ENCODE measurements around the gene FST. TPM values are rescaled to one million over a fixed set of nuclear protein-coding genes. Genes with fewer than 3 reads are reported as not detected.

The FST gene
- total and polyA plus RNA-seq, 2 of the 13 experiments (the other 11 are each of a cell fraction or from before 2014, with no cell fraction given) = 38.6 to 136 TPM

GRCh38 chr5:53448851-53449250 is 31.6 kb upstream of the FST start:
- Histone ChIP-seq H3K4me3 (replicated peaks in 1 of 3; ENCODE audit: insufficient read depth in 1 of 3, low read depth in 2 of 3, low read length in 3 of 3) (no peak overlapping the region), H3K4me1 (ENCODE audit: insufficient read depth, low read length) (peaks cover 25% of the 10 kb centered on the region), H2AFZ (ENCODE audit: low read length) (no peak overlapping the region), H3K9me3 (ENCODE audit: low read length) (no peaks in the 10 kb centered on the region), H3K27ac (ENCODE audit: extremely low read length, insufficient read depth, low read length) (no peak overlapping the region), H3K36me3 (replicated peaks in 1 of 2; ENCODE audit: control insufficient read depth in 1 of 2, insufficient read depth in 2 of 2, low read length in 2 of 2) (no peaks in the 10 kb centered on the region), H3K27me3 (ENCODE audit: control insufficient read depth in 1 of 2, insufficient read depth in 2 of 2, low read length in 2 of 2) (no peaks in the 10 kb centered on the region), H3K4me2 (ENCODE audit: low read depth, low read length) (no peak overlapping the region), H3K9ac (ENCODE audit: insufficient read depth, low read depth, low read length) (no peak overlapping the region), H3K79me2 (ENCODE audit: insufficient read depth, low read length) (no peaks in the 10 kb centered on the region), H4K20me1 (ENCODE audit: insufficient read depth, low read length) (no peaks in the 10 kb centered on the region)
- FAIRE-seq (no peak), DNase-seq (ENCODE audit: low spot score) (no peak), ATAC-seq (no peak)
- POLR2A ChIA-PET = no interaction called here
- in situ Hi-C loops (cut with HindIII; ENCODE audit: extremely low pct_ligation_motif_present, low pct_unique_long_range_greater_than_20kb) (loop anchor here (25.0 kb wide), 1 partner anchor 613 kb away; no protein-coding TSS in a partner anchor), intact Hi-C loops (cut with micrococcal nuclease; ENCODE audit: unreplicated experiment) (no loop called here)
- CTCF ChIA-PET (ENCODE audit: low intra/inter-chr PET ratio, low total read pairs) = no interaction called here
- BruUV-seq (replicated peaks) = no TSS peak
- WGBS (ENCODE audit: low lambda C conversion rate) = 54% methylated on average over 1 of the region's 1 CpG
- TF ChIP-seq BORCS8-MEF2B (CRISPR knock-in tag; IDR thresholded peaks at IDR 0.05) (no peak), HMGXB4 (CRISPR knock-in tag; IDR thresholded peaks at IDR 0.05; ENCODE audit: borderline replicate concordance in 1 of 2, low read depth in 1 of 2) (no peak), CBX1 (IDR thresholded peaks at IDR 0.05; ENCODE audit: low read depth) (no peak), ZFP90 (CRISPR knock-in tag; IDR thresholded peaks at IDR 0.05; ENCODE audit: borderline replicate concordance) (no peak), GLMP (CRISPR knock-in tag; IDR thresholded peaks at IDR 0.05; ENCODE audit: borderline replicate concordance) (no peak)
- TF ChIP-seq, protein P1, sequence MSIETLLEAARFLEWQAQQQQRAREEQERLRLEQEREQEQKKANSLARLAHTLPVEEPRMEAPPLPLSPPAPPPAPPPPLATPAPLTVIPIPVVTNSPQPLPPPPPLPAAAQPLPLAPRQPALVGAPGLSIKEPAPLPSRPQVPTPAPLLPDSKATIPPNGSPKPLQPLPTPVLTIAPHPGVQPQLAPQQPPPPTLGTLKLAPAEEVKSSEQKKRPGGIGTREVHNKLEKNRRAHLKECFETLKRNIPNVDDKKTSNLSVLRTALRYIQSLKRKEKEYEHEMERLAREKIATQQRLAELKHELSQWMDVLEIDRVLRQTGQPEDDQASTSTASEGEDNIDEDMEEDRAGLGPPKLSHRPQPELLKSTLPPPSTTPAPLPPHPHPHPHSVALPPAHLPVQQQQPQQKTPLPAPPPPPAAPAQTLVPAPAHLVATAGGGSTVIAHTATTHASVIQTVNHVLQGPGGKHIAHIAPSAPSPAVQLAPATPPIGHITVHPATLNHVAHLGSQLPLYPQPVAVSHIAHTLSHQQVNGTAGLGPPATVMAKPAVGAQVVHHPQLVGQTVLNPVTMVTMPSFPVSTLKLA (IDR thresholded peaks at IDR 0.05) = no peak
- TF ChIP-seq, protein P2, sequence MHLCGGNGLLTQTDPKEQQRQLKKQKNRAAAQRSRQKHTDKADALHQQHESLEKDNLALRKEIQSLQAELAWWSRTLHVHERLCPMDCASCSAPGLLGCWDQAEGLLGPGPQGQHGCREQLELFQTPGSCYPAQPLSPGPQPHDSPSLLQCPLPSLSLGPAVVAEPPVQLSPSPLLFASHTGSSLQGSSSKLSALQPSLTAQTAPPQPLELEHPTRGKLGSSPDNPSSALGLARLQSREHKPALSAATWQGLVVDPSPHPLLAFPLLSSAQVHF (CRISPR knock-in tag; IDR thresholded peaks at IDR 0.05) = no peak
- TF ChIP-seq, protein P3, sequence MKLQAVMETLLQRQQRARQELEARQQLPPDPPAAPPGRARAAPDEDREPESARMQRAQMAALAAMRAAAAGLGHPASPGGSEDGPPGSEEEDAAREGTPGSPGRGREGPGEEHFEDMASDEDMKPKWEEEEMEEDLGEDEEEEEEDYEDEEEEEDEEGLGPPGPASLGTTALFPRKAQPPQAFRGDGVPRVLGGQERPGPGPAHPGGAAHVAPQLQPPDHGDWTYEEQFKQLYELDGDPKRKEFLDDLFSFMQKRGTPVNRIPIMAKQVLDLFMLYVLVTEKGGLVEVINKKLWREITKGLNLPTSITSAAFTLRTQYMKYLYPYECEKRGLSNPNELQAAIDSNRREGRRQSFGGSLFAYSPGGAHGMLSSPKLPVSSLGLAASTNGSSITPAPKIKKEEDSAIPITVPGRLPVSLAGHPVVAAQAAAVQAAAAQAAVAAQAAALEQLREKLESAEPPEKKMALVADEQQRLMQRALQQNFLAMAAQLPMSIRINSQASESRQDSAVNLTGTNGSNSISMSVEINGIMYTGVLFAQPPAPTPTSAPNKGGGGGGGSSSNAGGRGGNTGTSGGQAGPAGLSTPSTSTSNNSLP (IDR thresholded peaks at IDR 0.05; ENCODE audit: low read depth, low read length) = no peak
- TF ChIP-seq, protein P4, sequence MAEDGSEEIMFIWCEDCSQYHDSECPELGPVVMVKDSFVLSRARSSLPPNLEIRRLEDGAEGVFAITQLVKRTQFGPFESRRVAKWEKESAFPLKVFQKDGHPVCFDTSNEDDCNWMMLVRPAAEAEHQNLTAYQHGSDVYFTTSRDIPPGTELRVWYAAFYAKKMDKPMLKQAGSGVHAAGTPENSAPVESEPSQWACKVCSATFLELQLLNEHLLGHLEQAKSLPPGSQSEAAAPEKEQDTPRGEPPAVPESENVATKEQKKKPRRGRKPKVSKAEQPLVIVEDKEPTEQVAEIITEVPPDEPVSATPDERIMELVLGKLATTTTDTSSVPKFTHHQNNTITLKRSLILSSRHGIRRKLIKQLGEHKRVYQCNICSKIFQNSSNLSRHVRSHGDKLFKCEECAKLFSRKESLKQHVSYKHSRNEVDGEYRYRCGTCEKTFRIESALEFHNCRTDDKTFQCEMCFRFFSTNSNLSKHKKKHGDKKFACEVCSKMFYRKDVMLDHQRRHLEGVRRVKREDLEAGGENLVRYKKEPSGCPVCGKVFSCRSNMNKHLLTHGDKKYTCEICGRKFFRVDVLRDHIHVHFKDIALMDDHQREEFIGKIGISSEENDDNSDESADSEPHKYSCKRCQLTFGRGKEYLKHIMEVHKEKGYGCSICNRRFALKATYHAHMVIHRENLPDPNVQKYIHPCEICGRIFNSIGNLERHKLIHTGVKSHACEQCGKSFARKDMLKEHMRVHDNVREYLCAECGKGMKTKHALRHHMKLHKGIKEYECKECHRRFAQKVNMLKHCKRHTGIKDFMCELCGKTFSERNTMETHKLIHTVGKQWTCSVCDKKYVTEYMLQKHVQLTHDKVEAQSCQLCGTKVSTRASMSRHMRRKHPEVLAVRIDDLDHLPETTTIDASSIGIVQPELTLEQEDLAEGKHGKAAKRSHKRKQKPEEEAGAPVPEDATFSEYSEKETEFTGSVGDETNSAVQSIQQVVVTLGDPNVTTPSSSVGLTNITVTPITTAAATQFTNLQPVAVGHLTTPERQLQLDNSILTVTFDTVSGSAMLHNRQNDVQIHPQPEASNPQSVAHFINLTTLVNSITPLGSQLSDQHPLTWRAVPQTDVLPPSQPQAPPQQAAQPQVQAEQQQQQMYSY (CRISPR knock-in tag; IDR thresholded peaks at IDR 0.05) = no peak

Measured in HepG2 (cell line).